Activated CD4-positive, alpha-beta T cell treated with anti-CD3 and anti-CD28 coated beads, Interleukin-2, amount 50 U/mL, for 1 hour (primary cell): ENCODE data around the gene TMEM234.

Experiments used
- DNase-seq: peaks from one replicate; pipeline ENCODE4 v3.0.0-alpha.2; 2020

The TMEM234 gene

GRCh38 chr1:32239337-32239736 lies 17.2 kb upstream of the TMEM234 start:
- no peak for DNase-seq

DNA sequence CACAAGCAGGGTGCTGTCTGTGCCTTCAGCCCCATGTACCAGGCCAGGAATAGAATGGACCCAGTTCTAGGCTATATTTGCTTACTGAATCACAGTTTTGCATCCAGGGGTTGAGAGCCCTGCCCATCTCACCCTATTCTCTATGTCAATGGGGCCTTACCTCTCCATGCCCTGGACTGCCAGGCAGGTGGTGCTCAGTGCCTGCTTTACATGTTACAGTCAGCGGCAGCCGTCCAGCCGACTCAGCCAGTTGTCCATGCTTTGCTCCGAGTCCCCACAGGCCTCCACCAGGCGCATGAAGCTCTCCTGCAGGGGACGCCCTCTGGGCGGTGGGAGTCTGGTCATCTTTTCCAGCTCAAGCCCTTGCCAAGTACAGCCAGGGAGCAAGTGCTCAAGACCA lies 12.6 kb upstream of the TMEM234 start:
- no peak for DNase-seq

DNA sequence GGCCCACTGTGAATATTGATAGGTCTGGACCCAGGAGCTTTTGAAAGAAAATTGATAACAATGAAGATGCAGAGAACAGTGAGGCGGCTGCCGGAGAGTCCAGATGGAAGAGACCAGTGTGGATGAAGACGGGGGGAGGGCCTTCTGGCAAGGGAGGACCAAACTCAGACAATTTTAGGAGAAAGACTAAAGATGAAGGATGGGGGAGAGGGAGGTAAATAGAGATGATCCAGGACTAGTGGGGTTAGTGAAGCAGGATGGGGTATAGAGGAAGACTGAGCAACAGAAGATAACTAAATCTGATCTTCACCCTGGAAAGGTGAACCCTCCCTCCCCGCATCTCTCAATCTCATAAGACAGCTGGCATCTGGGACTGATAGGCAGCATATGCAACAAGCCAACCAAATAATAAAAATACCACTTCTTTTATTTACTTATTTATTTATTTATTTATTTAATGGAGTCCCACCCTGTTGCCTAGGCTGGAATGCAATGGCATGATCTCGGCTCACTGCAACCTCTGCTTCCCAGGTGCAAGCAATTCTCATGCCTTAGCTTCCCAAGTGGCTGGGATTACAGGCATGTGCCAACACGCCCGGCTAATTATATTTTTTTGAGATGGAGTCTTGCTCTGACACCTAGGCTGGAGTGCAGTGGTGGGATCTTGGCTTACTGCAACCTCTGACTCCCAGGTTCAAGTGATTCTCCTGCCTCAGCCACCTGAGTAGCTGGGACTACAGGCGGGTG lies 10.6 kb upstream of the TMEM234 start:
- no peak for DNase-seq

- DNase-seq = no peak
These were observed 9.8 kb upstream of the TMEM234 start for GRCh38 chr1:32231843-32232432.

DNA sequence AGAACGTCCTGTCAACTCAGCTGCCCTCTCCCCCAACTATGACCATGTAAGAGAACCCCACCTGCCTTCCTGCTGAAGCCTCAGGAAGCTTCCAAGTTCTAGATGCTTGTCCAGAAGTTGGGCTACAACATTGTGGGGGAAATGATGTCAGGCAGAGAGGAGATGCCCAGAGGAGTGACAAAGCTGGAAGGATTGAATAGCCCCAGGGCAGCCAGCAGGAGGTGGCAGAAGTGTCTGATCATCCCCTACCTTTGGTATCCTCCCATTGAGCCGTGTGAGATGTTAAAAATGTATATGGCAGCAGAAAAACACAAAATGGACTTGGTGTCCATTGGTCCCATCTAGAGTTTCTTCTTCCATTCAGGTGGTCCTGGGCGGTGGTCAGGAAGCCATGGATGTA lies 6.6 kb upstream of the TMEM234 start:
- no peak for DNase-seq

GRCh38 chr1:32224285-32224684 lies 2.1 kb upstream of the TMEM234 start:
- DNase-seq = no peak

GRCh38 chr1:32223683-32224082 lies 1.5 kb upstream of the TMEM234 start:
- DNase-seq = no peak

DNA sequence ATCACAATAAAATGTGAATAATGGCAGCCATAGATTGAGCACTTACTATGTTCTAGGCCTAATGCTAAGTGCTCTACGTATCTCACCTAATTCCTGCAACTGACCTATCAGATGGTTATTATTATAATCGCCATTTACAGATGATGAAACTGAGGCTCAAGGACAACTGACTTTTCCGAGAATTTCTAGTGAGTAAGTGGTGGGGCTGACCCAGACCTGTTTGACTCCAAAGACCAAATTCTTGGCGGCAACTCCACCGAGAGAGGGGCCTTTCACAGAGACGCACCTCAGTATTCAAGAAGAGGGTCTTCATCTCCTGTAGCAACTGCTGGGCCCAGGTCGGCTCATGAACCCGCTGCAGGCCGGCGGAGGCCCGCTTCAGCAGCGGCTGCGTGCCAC lies 573 bp downstream of the TMEM234 start:
- no peak for DNase-seq

- DNase-seq = no peak
These were observed 1.2 kb downstream of the TMEM234 start for GRCh38 chr1:32220746-32221580.

GRCh38 chr1:32219022-32219421 lies 3.1 kb downstream of the TMEM234 start:
- DNase-seq = no peak

DNA sequence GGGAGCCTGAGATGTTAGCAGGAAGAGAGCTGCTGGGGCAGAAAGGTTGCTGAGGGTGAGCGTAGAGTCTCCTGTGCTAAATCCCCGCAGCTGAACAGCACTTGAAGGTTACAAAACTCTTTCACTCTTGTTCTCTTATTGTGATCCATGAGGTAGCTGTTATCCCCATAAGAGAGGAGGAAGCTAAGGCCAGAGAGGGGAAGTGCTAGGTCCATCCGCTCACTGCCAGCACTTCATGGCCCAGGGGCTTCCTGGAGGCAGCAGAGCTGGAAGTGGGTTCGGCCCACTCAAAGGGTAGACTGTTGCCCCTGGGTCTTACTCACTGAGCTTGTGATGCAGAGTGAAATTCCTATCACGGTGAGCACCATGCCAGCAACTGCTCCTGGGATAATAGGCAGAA lies 5.6 kb downstream of the TMEM234 start:
- DNase-seq = no peak

DNA sequence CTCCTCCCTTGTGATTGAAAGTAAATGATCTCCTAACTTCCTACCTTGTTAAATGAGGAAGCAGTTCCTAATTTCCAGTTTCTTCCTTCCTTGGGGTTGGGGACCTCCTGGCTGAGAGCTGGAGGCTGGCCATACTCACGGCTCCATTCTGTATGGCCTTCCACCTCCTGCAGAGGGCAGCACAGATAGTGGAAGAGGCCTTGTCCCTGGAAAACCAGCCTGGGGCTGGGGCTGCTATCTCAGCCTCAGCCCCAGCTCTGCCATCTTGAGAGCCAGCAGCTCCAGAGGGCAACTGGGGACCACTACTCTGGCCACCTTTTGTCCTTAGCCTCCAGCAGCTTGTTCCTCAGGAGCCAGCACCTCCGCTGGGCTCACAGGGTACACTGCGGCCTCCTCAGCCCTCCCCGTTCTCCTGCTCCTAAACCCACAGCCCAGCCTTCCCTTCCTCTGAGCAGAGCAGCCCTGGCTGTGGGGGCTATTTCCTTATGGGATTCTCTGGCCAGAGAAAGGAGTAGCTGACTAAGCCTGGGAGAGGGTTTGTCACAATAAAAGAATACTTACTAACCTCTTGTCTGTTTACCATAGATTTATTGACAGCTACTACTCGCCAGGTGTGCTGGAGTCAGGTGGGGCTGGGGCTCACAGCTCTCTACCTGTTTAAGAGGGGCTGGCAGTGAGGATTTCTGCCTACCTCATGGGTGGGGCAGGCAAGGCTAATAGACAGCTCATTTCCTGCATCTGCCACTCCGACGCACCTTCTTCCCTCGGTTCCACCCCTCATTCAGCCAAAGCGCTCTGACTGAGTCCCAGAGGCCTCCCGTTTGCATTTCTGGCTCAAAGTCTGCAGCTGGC lies 6.3 kb downstream of the TMEM234 start:
- DNase-seq = peak; percentile 61

GRCh38 chr1:32208891-32209328 lies 13.2 kb downstream of the TMEM234 start, which contains the start of gene DCDC2B:
Gene DCDC2B, plus strand, starts transcription at chr1:32209089. Its CDS starts 5 bp downstream, at chr1:32209094.
- no peak for DNase-seq

GRCh38 chr1:32208469-32208868 lies 13.7 kb downstream of the TMEM234 start:
- no peak for DNase-seq

GRCh38 chr1:32205401-32206370 lies 16.5 kb downstream of the TMEM234 start, which contains the start of gene IQCC:
Gene IQCC, plus strand, starts transcription at chr1:32205671. Its CDS starts 11 bp downstream, at chr1:32205682.
- peak; percentile 83 for DNase-seq

GRCh38 chr1:32204943-32205361 lies 17.2 kb downstream of the TMEM234 start:
- DNase-seq = no peak

GRCh38 chr1:32201011-32201855 lies 20.9 kb downstream of the TMEM234 start:
- peak; percentile 71 for DNase-seq

- DNase-seq = peak; percentile 38
These were observed 21.7 kb downstream of the TMEM234 start, which contains the start of gene CCDC28B for GRCh38 chr1:32200226-32201010. Gene CCDC28B, plus strand, starts transcription at chr1:32200595. Its CDS starts 1,341 bp downstream, at chr1:32201936.

DNA sequence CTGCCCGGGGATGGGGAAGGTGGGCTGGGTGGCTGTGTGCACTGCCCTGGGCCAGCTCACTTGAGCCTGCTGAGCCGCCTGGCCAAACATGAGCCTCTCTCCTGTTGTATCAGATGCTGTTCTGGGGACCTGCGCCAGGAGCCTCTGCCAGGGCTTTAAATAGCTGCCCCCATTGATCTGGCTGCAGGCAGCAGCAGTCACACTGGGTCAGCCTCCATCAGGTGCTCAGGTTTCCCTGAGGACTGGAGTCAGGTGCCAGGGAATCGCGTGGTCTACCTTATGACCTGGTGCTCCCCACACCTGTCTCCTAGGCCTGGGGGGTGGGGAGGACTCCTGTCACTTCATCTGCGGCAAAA lies 22.5 kb downstream of the TMEM234 start:
- DNase-seq = no peak
